ENCODE data around the gene FANCE.

GRCh38 chr6:35409245-35409644 lies 42.9 kb upstream of the FANCE start:
- TF ChIP-seq CTCF (IDR thresholded peaks at IDR 0.05; ENCODE audit: low read depth, low read length, poor library complexity, severe bottlenecking) (no peak), EZH2phosphoT487 (IDR thresholded peaks at IDR 0.05; ENCODE audit: borderline replicate concordance, low read length) (no peak)

Measured in DOHH2 (cell line).